GM12878 (cell line): ENCODE measurements around the gene CFP. TPM values are rescaled to one million over a fixed set of nuclear protein-coding genes. Genes with fewer than 3 reads are reported as not detected.
A peak's percentile ranks its signal among the peaks of the same experiment; 100 is the strongest.

Experiments used
- ATF7 ChIP-seq: fragments of 450-650 bp; IDR thresholded peaks from 2 replicates; pipeline ENCODE4 v1.6.1; 2016; ENCODE audit warnings: low read depth, mild to moderate bottlenecking
- BRCA1 ChIP-seq: IDR thresholded peaks from 2 replicates; pipeline ENCODE4 v1.6.1; 2011; ENCODE audit warnings: low read depth, low read length, improper control_type of control experiment
- CREM ChIP-seq: IDR thresholded peaks from 2 replicates; pipeline ENCODE4 v1.6.1; 2014; ENCODE audit warnings: antibody characterized with exemption, low read depth
- EED ChIP-seq: sonication (generic); IDR thresholded peaks from 2 replicates; pipeline ENCODE4 v1.6.1; 2016; ENCODE audit warnings: antibody characterized with exemption, low read depth
- IKZF2 ChIP-seq, 2 experiments: fragments of 450-650 bp; IDR thresholded peaks; 2 replicates each; pipeline ENCODE4 v1.6.1; 2017; ENCODE audit warnings: mild to moderate bottlenecking in 2 of 2, moderate library complexity in 2 of 2
- LARP7 ChIP-seq: fragments of 450-650 bp; IDR thresholded peaks from 2 replicates; pipeline ENCODE4 v1.6.1; 2017; ENCODE audit warnings: mild to moderate bottlenecking
- POLR2AphosphoS2 ChIP-seq: IDR thresholded peaks from 2 replicates; pipeline ENCODE4 v1.6.1; 2011; ENCODE audit warnings: low read depth, mild to moderate bottlenecking, low read length, improper control_type of control experiment, moderate library complexity
- POLR2AphosphoS5 ChIP-seq: IDR thresholded peaks from 2 replicates; pipeline ENCODE4 v1.6.1; 2011; ENCODE audit warnings: mild to moderate bottlenecking, low read length, inconsistent platforms
- RAD51 ChIP-seq: fragments of 450-650 bp; IDR thresholded peaks from 2 replicates; pipeline ENCODE4 v1.6.1; 2016; ENCODE audit warnings: moderate library complexity, mild to moderate bottlenecking, inconsistent platforms
- RB1 ChIP-seq: fragments of 450-650 bp; formaldehyde crosslinking; IDR thresholded peaks from 2 replicates; pipeline ENCODE4 v1.6.1; 2017; ENCODE audit warnings: mild to moderate bottlenecking, borderline replicate concordance
- RUNX3 ChIP-seq: IDR thresholded peaks from 2 replicates; pipeline ENCODE4 v1.6.1; 2012; ENCODE audit warnings: low read length, inconsistent platforms
- SP1 ChIP-seq: IDR thresholded peaks from one replicate; pipeline ENCODE4 v1.6.1; 2011; ENCODE audit warnings: low read depth, low read length
- polyA plus RNA-seq, 11 experiments: library from polyadenylated mRNA; depleted of rRNA in 4 of 11; unstranded in 6 of 11; stranded (reverse) in 5 of 11; fragments of >200 nt; fragmentation: Nextera tagmentation in 4 of 11; fragmentation: Illumina TruSeq in 1 of 11; extraction: Ambion mirVana in 4 of 11; extraction: Trizol in 1 of 11; gene quantifications; 1 replicate in 1 of 11; 2 replicates in 10 of 11; pipeline versions ENCODE4 v1.2.1 to v1.2.3, GENCODE V29; 2011 to 2016; ENCODE audit warnings: inconsistent platforms in 2 of 11, missing spikeins in 2 of 11, low read depth in 1 of 11
- total RNA-seq, 4 experiments: library from RNA; depleted of rRNA in 3 of 4; stranded (reverse); fragments of >200 nt in 3 of 4; fragmentation: Illumina TruSeq in 1 of 4; extraction: Trizol in 1 of 4; gene quantifications; 2 replicates each; pipeline versions ENCODE4 v1.2.1 to v1.2.3, GENCODE V29; 2013 to 2021
- TF ChIP-seq, protein P1 (sequence below): IDR thresholded peaks from 2 replicates; pipeline ENCODE4 v1.6.1; 2011; ENCODE audit warnings: low read depth, low read length, improper control_type of control experiment, borderline replicate concordance
- TF ChIP-seq, protein P2 (sequence below): IDR thresholded peaks from 2 replicates; pipeline ENCODE4 v1.6.1; 2012; ENCODE audit warnings: low read depth, low read length, improper control_type of control experiment
- TF ChIP-seq, protein P3 (sequence below): IDR thresholded peaks from 2 replicates; pipeline ENCODE4 v1.6.1; 2011; ENCODE audit warnings: borderline replicate concordance, low read depth, mild to moderate bottlenecking, moderate library complexity, mixed read lengths, low read length; ENCODE audit not compliant: insufficient read depth; ENCODE audit errors: extremely low read length
- TF ChIP-seq, protein P4 (sequence below): fragments of 450-650 bp; IDR thresholded peaks from 2 replicates; pipeline ENCODE4 v1.6.1; 2017; ENCODE audit warnings: mild to moderate bottlenecking, moderate library complexity
- TF ChIP-seq, protein P5 (sequence below): IDR thresholded peaks from 2 replicates; pipeline ENCODE4 v1.6.1; 2012; ENCODE audit warnings: improper control_type of control experiment, low read depth, low read length; ENCODE audit not compliant: insufficient replicate concordance

The CFP gene
- total and polyA plus RNA-seq, 10 of the 15 experiments (the other 5 are each of a cell fraction or from before 2014, with no cell fraction given) = 0.72 to 10.1 (median 2.8) TPM

DNA sequence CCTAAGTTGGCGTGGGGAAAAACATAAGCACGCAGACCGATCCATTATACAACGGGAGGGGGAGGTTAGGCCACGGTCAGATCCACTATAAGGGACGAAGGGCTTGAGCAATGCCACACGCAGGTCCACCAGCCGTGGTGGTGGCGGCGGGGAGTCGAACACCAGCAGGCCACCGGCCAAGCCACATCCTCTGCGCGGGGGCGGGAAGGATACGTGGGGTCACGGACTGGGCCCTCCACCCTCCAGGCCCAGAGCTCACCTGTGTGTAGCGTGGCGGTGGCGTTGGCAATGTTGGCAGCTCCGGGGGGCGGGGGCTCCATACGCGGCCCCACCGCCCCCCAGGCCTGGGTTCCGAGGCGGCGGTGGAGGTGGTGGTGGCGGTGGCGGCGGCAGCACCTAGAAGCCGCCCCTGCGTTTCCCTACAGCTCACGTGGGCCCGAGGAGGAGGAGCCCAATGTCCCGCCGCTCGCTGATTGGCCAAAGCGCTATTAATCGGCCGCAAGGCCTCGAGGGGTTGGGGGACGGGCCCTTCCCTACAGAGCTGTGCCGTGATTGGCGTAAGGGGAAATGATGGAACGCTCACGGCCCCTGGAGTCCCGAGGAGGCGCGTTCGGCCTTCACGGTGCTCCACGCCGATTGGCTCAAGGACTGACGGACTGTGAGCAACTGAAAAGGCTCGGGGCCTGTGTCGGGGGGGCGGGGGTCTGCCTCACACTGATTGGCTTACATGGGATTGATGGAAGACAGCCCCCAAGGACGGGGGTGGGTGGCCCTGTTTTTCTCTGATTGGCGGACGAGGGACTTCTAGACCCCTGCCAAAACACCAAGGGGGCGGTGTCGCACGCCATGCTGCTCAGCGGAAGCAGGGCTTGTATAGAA is 20.7 kb upstream of the CFP start, which contains the start of gene ELK1 (continued):
- TF ChIP-seq, protein P1, sequence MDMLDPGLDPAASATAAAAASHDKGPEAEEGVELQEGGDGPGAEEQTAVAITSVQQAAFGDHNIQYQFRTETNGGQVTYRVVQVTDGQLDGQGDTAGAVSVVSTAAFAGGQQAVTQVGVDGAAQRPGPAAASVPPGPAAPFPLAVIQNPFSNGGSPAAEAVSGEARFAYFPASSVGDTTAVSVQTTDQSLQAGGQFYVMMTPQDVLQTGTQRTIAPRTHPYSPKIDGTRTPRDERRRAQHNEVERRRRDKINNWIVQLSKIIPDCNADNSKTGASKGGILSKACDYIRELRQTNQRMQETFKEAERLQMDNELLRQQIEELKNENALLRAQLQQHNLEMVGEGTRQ = peak; percentile 50
- TF ChIP-seq IKZF2 (IDR thresholded peaks at IDR 0.05) (no peak), RUNX3 (peak; percentile 72), POLR2AphosphoS2 (peak; percentile 53; the same call in 1 of the 2 replicates), SP1 (peak; percentile 77), CREM (peak; percentile 46), BRCA1 (no peak), LARP7 (peak; percentile 69; the same call in 1 of the 2 replicates), POLR2AphosphoS5 (peak; percentile 60; the same call in 1 of the 2 replicates), RAD51 (peak; percentile 73), RB1 (peak; percentile 61; the same call in 1 of the 2 replicates), ATF7 (0 out of 2 replicates have a peak, but pooled peaks have one; percentile 30), EED (0 out of 2 replicates have a peak, but pooled peaks have one; percentile 26)
- TF ChIP-seq, protein P2, sequence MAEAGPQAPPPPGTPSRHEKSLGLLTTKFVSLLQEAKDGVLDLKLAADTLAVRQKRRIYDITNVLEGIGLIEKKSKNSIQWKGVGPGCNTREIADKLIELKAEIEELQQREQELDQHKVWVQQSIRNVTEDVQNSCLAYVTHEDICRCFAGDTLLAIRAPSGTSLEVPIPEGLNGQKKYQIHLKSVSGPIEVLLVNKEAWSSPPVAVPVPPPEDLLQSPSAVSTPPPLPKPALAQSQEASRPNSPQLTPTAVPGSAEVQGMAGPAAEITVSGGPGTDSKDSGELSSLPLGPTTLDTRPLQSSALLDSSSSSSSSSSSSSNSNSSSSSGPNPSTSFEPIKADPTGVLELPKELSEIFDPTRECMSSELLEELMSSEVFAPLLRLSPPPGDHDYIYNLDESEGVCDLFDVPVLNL = no peak
- TF ChIP-seq, protein P3, sequence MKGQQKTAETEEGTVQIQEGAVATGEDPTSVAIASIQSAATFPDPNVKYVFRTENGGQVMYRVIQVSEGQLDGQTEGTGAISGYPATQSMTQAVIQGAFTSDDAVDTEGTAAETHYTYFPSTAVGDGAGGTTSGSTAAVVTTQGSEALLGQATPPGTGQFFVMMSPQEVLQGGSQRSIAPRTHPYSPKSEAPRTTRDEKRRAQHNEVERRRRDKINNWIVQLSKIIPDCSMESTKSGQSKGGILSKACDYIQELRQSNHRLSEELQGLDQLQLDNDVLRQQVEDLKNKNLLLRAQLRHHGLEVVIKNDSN = peak; percentile 76
- TF ChIP-seq, protein P4, sequence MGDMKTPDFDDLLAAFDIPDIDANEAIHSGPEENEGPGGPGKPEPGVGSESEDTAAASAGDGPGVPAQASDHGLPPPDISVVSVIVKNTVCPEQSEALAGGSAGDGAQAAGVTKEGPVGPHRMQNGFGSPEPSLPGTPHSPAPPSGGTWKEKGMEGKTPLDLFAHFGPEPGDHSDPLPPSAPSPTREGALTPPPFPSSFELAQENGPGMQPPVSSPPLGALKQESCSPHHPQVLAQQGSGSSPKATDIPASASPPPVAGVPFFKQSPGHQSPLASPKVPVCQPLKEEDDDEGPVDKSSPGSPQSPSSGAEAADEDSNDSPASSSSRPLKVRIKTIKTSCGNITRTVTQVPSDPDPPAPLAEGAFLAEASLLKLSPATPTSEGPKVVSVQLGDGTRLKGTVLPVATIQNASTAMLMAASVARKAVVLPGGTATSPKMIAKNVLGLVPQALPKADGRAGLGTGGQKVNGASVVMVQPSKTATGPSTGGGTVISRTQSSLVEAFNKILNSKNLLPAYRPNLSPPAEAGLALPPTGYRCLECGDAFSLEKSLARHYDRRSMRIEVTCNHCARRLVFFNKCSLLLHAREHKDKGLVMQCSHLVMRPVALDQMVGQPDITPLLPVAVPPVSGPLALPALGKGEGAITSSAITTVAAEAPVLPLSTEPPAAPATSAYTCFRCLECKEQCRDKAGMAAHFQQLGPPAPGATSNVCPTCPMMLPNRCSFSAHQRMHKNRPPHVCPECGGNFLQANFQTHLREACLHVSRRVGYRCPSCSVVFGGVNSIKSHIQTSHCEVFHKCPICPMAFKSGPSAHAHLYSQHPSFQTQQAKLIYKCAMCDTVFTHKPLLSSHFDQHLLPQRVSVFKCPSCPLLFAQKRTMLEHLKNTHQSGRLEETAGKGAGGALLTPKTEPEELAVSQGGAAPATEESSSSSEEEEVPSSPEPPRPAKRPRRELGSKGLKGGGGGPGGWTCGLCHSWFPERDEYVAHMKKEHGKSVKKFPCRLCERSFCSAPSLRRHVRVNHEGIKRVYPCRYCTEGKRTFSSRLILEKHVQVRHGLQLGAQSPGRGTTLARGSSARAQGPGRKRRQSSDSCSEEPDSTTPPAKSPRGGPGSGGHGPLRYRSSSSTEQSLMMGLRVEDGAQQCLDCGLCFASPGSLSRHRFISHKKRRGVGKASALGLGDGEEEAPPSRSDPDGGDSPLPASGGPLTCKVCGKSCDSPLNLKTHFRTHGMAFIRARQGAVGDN = no peak
- TF ChIP-seq, protein P5, sequence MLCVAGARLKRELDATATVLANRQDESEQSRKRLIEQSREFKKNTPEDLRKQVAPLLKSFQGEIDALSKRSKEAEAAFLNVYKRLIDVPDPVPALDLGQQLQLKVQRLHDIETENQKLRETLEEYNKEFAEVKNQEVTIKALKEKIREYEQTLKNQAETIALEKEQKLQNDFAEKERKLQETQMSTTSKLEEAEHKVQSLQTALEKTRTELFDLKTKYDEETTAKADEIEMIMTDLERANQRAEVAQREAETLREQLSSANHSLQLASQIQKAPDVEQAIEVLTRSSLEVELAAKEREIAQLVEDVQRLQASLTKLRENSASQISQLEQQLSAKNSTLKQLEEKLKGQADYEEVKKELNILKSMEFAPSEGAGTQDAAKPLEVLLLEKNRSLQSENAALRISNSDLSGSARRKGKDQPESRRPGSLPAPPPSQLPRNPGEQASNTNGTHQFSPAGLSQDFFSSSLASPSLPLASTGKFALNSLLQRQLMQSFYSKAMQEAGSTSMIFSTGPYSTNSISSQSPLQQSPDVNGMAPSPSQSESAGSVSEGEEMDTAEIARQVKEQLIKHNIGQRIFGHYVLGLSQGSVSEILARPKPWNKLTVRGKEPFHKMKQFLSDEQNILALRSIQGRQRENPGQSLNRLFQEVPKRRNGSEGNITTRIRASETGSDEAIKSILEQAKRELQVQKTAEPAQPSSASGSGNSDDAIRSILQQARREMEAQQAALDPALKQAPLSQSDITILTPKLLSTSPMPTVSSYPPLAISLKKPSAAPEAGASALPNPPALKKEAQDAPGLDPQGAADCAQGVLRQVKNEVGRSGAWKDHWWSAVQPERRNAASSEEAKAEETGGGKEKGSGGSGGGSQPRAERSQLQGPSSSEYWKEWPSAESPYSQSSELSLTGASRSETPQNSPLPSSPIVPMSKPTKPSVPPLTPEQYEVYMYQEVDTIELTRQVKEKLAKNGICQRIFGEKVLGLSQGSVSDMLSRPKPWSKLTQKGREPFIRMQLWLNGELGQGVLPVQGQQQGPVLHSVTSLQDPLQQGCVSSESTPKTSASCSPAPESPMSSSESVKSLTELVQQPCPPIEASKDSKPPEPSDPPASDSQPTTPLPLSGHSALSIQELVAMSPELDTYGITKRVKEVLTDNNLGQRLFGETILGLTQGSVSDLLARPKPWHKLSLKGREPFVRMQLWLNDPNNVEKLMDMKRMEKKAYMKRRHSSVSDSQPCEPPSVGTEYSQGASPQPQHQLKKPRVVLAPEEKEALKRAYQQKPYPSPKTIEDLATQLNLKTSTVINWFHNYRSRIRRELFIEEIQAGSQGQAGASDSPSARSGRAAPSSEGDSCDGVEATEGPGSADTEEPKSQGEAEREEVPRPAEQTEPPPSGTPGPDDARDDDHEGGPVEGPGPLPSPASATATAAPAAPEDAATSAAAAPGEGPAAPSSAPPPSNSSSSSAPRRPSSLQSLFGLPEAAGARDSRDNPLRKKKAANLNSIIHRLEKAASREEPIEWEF = no peak
